OCI-LY3 (cell line): ENCODE measurements around the gene FKRP.

Experiments used
- H2AFZ ChIP-seq: fragments of 200-600, 300-600 bp; shearing (Covaris generic); 2 replicates; pipeline ENCODE4 v1.6.0; 2014; ENCODE audit warnings: antibody characterized with exemption, low read depth, low read length
- H3K27ac ChIP-seq: fragments of 200-600, 300-600 bp; sonication (generic); 2 replicates; pipeline ENCODE4 v1.5.1; 2014; ENCODE audit warnings: mild to moderate bottlenecking, low read length, moderate library complexity, mixed read lengths
- H3K27me3 ChIP-seq: fragments of 200-600, 300-600 bp; sonication (generic); 2 replicates; pipeline ENCODE4 v1.6.1; 2014; ENCODE audit warnings: low read depth, low read length, mixed read lengths
- H3K36me3 ChIP-seq: fragments of 200-600, 300-600 bp; sonication (generic); replicated peaks from 2 replicates; pipeline ENCODE3; 2014; ENCODE audit warnings: low read depth, low read length, mixed read lengths
- H3K4me1 ChIP-seq: fragments of 300-600, 200-600 bp; sonication (generic); 2 replicates; pipeline ENCODE4 v1.6.1; 2014; ENCODE audit warnings: low read length, mixed read lengths
- H3K4me2 ChIP-seq: fragments of 200-600, 300-600 bp; sonication (generic); 2 replicates; pipeline ENCODE4 v1.6.1; 2014; ENCODE audit warnings: low read length, mixed read lengths
- H3K4me3 ChIP-seq: fragments of 300-600, 200-600 bp; sonication (generic); 2 replicates; pipeline ENCODE4 v1.5.1; 2014; ENCODE audit warnings: antibody characterized with exemption, mild to moderate bottlenecking, low read length, moderate library complexity
- H3K79me2 ChIP-seq: fragments of 300-600, 200-600 bp; shearing (Covaris generic); 2 replicates; pipeline ENCODE4 v1.6.1; 2014; ENCODE audit warnings: mild to moderate bottlenecking, low read length, mixed read lengths
- H3K9ac ChIP-seq: fragments of 300-600, 200-600 bp; shearing (Covaris generic); 2 replicates; pipeline ENCODE4 v1.6.0; 2014; ENCODE audit warnings: mild to moderate bottlenecking, low read length, moderate library complexity
- H3K9me3 ChIP-seq: fragments of 200-600, 300-600 bp; shearing (Covaris generic); 2 replicates; pipeline ENCODE4 v1.6.1; 2014; ENCODE audit warnings: low read length, mixed read lengths; ENCODE audit not compliant: insufficient read depth
- H4K20me1 ChIP-seq: fragments of 200-600, 300-600 bp; sonication (generic); 2 replicates; pipeline ENCODE4 v1.6.1; 2016; ENCODE audit warnings: low read length, mixed read lengths; ENCODE audit not compliant: insufficient read depth
- EZH2phosphoT487 ChIP-seq: fragments of 200-600 bp; shearing (Covaris generic); IDR thresholded peaks from 2 replicates; pipeline ENCODE4 v1.6.1; 2018; ENCODE audit warnings: antibody characterized with exemption, mixed run types, low read depth
- TF ChIP-seq, protein P1 (sequence below): fragments of 200-600, 300-600 bp; sonication (generic); IDR thresholded peaks from 2 replicates; pipeline ENCODE4 v1.5.1; 2014; ENCODE audit warnings: antibody characterized with exemption, low read length, low read depth

FKRP gene

DNA sequence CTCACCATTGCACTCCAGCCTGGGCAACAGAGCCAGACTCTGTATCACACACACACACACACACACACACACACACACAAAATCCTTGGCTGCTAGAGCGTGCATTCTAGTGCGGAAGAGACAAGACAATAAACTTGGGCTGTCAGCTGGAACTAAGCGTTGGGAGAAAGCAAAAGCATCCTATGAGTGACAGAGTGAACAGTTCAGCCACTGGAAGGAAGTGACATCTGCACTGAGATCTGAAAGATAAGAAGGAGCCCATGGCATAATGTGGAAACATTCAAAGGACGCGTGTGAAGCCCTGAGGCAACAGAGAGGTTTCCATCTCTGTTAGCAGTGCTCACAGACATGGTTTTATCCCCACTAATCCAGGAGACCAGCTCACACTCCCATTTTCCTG, 46.1 kb downstream of the FKRP start:
- Histone ChIP-seq H3K9ac (no peak overlapping the region), H3K79me2 (peaks cover 14% of the 10 kb centered on the region), H3K4me2 (no peak overlapping the region), H3K9me3 (no peaks in the 10 kb centered on the region), H3K4me1 (peaks cover 6% of the 10 kb centered on the region), H3K36me3 (peaks cover 5% of the 10 kb centered on the region), H4K20me1 (no peaks in the 10 kb centered on the region), H2AFZ (no peak overlapping the region), H3K27ac (no peak overlapping the region), H3K27me3 (peaks cover 11% of the 10 kb centered on the region; the same call in 1 of the 2 replicates), H3K4me3 (no peak overlapping the region)
- TF ChIP-seq, protein P1, sequence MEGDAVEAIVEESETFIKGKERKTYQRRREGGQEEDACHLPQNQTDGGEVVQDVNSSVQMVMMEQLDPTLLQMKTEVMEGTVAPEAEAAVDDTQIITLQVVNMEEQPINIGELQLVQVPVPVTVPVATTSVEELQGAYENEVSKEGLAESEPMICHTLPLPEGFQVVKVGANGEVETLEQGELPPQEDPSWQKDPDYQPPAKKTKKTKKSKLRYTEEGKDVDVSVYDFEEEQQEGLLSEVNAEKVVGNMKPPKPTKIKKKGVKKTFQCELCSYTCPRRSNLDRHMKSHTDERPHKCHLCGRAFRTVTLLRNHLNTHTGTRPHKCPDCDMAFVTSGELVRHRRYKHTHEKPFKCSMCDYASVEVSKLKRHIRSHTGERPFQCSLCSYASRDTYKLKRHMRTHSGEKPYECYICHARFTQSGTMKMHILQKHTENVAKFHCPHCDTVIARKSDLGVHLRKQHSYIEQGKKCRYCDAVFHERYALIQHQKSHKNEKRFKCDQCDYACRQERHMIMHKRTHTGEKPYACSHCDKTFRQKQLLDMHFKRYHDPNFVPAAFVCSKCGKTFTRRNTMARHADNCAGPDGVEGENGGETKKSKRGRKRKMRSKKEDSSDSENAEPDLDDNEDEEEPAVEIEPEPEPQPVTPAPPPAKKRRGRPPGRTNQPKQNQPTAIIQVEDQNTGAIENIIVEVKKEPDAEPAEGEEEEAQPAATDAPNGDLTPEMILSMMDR = no peak
- TF ChIP-seq EZH2phosphoT487 = no peak

DNA sequence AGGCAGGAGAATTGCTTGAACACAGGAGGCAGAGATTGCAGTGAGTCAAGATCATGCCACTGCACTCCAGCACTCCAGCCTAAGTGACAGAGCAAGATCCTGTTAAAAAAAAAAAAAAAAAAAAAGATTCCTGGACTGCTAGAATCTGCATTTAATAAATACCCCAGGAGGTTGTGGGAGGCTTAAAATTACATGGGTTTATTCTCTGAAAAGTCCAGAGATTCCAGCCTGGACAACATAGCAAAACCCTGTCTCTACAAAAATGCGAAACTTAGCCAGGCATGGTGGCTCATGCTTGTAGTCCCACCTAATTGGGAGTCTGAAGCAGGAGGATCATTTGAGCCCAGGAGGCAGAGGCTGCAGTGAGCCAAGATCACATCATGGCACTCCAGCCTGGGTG, 52.0 kb downstream of the FKRP start:
- Histone ChIP-seq H3K4me2 (no peak overlapping the region), H3K4me1 (no peaks in the 10 kb centered on the region), H2AFZ (no peak overlapping the region), H3K79me2 (no peaks in the 10 kb centered on the region), H3K27me3 (0 out of 2 replicates have a peak, but pooled peaks cover 2% of the 10 kb centered on the region), H3K9me3 (no peaks in the 10 kb centered on the region), H4K20me1 (no peaks in the 10 kb centered on the region), H3K36me3 (no peaks in the 10 kb centered on the region), H3K9ac (no peak overlapping the region), H3K4me3 (no peak overlapping the region), H3K27ac (no peak overlapping the region)
- TF ChIP-seq, protein P1 = no peak
- TF ChIP-seq EZH2phosphoT487 = no peak

- no peak for TF ChIP-seq EZH2phosphoT487
- H3K9me3 ChIP-seq = no peaks in the 10 kb centered on the region
- H3K4me3 ChIP-seq = no peak overlapping the region
- H3K79me2 ChIP-seq = no peaks in the 10 kb centered on the region
- no peaks in the 10 kb centered on the region for H3K36me3 ChIP-seq
- H4K20me1 ChIP-seq = no peaks in the 10 kb centered on the region
- no peak overlapping the region for H3K9ac ChIP-seq
- 0 out of 2 replicates have a peak, but pooled peaks cover 4% of the 10 kb centered on the region for H3K4me1 ChIP-seq
- no peak overlapping the region for H2AFZ ChIP-seq
- H3K27ac ChIP-seq = no peak overlapping the region
- H3K27me3 ChIP-seq = 0 out of 2 replicates have a peak, but pooled peaks cover 2% of the 10 kb centered on the region
- no peak overlapping the region for H3K4me2 ChIP-seq
Measured at GRCh38 chr19:46798713-46799112, 52.9 kb downstream of the FKRP start.

- TF ChIP-seq, protein P1 = no peak
- TF ChIP-seq EZH2phosphoT487 = no peak
- Histone ChIP-seq H3K27me3 (no peaks in the 10 kb centered on the region), H3K27ac (no peak overlapping the region), H3K4me1 (0 out of 2 replicates have a peak, but pooled peaks cover 4% of the 10 kb centered on the region), H3K4me3 (no peak overlapping the region), H3K9ac (no peak overlapping the region), H3K36me3 (no peaks in the 10 kb centered on the region), H3K9me3 (no peaks in the 10 kb centered on the region), H3K4me2 (no peak overlapping the region), H3K79me2 (no peaks in the 10 kb centered on the region), H2AFZ (no peak overlapping the region), H4K20me1 (no peaks in the 10 kb centered on the region)
Measured at GRCh38 chr19:46802152-46802551, 56.3 kb downstream of the FKRP start.
